Thymus (tissue), 11 donors: ENCODE measurements around the gene PSMG4. TPM values are rescaled to one million over a fixed set of nuclear protein-coding genes. Genes with fewer than 3 reads are reported as not detected.

Experiments used
- DNase-seq, 9 donors: peaks; one replicate each; pipeline ENCODE4 v3.0.0-alpha.2; 2013; ENCODE audit warnings: low spot score in 9 of 9, low read depth in 6 of 9, missing footprints in 1 of 9
- H3K27ac ChIP-seq, 2 donors: one replicate each; pipeline ENCODE4 v1.5.1; 2013; ENCODE audit warnings: control low read depth in 1 of 2, low read depth in 1 of 2, low read length in 1 of 2, mild to moderate bottlenecking in 1 of 2, moderate library complexity in 1 of 2
- H3K27me3 ChIP-seq, 2 donors: one replicate each; pipeline ENCODE4 v1.5.1; 2013; ENCODE audit warnings: low read length in 1 of 2; ENCODE audit not compliant: control insufficient read depth in 2 of 2, insufficient read depth in 1 of 2
- H3K36me3 ChIP-seq, 2 donors: one replicate each; pipeline ENCODE4 v1.5.1; 2013; ENCODE audit warnings: low read length in 1 of 2, mild to moderate bottlenecking in 1 of 2, moderate library complexity in 1 of 2; ENCODE audit not compliant: control insufficient read depth in 2 of 2, insufficient read depth in 2 of 2
- H3K4me1 ChIP-seq, 2 donors: one replicate each; pipeline ENCODE4 v1.5.1; 2013; ENCODE audit warnings: low read length in 2 of 2; ENCODE audit not compliant: control insufficient read depth in 2 of 2, insufficient read depth in 2 of 2
- H3K4me3 ChIP-seq, 2 donors: one replicate each; pipeline ENCODE4 v1.5.1; 2013; ENCODE audit warnings: low read length in 2 of 2, control low read depth in 1 of 2, mild to moderate bottlenecking in 1 of 2
- H3K9me3 ChIP-seq, 2 donors: one replicate each; pipeline ENCODE4 v1.5.1; 2013; ENCODE audit warnings: low read length in 1 of 2, mild to moderate bottlenecking in 1 of 2; ENCODE audit not compliant: control insufficient read depth in 2 of 2, insufficient read depth in 1 of 2
- WGBS: extraction: QIAGEN DNeasy Blood & Tissue Kit; methylation state at CpG from one replicate; pipeline ENCODE4 v1.1.7; 2013; 5-methylcytosine and 5-hydroxymethylcytosine counted together
- polyA plus RNA-seq: library from polyadenylated mRNA; stranded (reverse); fragments of 200-250 nt; gene quantifications from one replicate; pipeline ENCODE4 v1.2.3, GENCODE V29; 2013
- total RNA-seq: library from RNA; stranded (reverse); fragments of 120-200 nt; gene quantifications from one replicate; pipeline ENCODE4 v1.2.4, GENCODE V29; 2013
- donor health status: healthy.

Gene PSMG4
- total and polyA plus RNA-seq, 2 donors, result 24.9 to 27.1 TPM

DNA sequence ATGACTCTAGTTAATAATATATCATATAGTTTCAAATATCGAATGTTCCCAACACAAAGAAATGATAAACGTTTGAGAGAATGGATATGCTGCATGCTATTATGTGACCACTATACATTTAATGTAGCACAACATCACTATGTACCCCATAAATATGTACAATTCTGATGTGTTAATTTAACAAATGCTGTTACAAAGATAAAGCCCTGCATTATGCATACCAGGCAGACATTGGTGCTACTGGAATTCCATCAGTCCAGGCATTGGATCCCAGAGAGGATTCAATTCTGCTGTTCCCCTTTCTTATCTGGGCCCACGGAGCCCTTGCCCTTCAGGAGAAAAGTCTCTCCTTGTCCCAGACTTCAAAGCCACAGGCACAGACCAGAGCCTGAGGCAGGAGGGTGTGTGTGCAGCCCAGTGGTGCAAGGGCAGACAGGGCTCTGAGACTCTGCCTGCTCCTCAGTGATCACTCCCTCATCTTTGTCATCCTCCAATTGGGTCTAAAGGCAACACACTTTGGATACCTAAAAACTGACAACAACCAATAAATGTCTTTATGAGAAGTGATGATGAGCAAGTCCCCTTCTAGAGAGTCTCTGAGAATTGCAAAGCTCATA lies 45.2 kb downstream of the PSMG4 start:
- Histone ChIP-seq H3K27me3 (no peaks in the 10 kb centered on the region), H3K4me1 (no peaks in the 10 kb centered on the region), H3K4me3 (no peak overlapping the region), H3K9me3 (peaks cover 0 to 6% of the 10 kb centered on the region in 2 donors), H3K36me3 (no peaks in the 10 kb centered on the region), H3K27ac (no peak overlapping the region)
- 97% methylated on average over 3 of the region's 3 CpGs for WGBS
- DNase-seq, result no peak

DNA sequence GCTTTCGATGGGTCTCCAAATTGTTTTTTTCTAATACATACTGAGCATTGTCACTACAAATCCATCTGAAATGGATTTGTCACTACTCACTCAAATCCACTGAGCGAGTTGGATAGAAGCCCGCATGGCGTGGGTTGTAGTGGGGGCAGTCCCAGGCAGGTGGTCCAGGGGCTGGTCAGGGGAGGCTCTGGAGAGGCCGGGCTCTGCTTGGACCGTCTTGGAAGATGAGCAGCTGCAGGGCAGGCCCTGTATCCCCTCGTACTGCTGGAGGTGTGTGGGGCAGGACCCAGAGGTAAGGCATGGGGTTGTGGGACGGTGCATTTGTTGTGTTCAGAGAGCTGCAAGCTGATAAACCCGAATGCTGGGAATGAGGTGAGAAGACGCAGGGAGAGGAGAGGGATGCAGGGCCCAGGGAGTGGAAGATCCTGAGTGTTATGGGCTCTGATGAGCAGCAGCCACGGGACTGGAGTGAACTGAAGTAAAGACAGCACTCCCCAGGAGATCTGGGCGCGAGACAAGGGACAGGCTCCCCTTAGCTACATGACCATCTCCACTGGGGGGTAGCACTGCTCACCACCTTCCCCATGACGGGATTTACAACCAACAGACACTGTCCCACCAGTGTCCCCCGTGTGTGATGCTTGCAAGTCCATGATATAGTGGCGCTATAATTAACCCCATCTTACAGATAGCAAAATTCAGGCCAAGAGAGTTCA lies 45.9 kb downstream of the PSMG4 start:
- DNase-seq, result no peak
- H3K4me3 ChIP-seq, result no peak overlapping the region
- H3K27me3 ChIP-seq, result no peaks in the 10 kb centered on the region
- H3K9me3 ChIP-seq, result peaks cover 1 to 6% of the 10 kb centered on the region in 2 donors
- H3K36me3 ChIP-seq, result no peaks in the 10 kb centered on the region
- no peak overlapping the region for H3K27ac ChIP-seq
- WGBS, result 97% methylated on average over 16 of the region's 16 CpGs
- H3K4me1 ChIP-seq, result no peaks in the 10 kb centered on the region

DNA sequence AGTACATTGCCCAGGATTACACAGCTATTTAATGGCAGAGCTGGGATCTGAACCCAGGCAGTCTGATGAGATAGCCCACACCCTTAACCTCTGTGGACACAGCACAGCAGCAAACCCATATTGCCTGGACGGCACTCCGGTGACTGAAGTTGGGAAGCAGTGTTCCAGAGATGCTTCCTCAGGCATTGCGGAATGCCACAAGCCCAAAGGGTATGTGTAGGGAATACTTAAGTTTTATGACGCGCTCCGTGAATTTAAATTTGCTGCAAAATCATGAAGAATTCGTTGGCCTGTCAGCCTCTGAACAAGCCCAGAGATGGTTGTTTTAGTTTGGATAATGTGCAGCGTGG lies 46.4 kb downstream of the PSMG4 start:
- DNase-seq, result no peak
- WGBS, result 97% methylated on average over 8 of the region's 8 CpGs

DNA sequence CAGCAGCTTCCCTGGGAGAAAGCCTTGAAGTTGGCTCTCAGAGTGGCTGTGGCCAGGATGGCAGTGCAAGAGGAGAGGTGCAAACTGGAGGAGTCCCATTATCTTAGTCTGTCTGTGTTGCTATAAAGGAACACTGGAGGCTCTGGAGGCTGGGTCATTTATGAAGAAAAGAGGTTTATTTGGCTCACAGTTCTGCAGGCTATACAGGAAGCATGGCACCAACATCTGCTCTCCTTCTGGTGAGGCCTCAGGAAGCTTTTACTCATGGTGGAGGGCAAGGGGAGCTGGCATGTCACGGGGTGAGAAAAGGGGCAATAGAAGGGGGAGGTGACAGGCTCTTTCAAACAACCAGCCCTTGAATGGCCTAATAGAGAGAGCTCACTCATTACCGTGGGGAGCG lies 47.1 kb downstream of the PSMG4 start:
- H3K27ac ChIP-seq, result no peak overlapping the region
- H3K9me3 ChIP-seq, result peaks cover 1 to 6% of the 10 kb centered on the region in 2 donors
- H3K4me1 ChIP-seq, result no peaks in the 10 kb centered on the region
- no peak for DNase-seq
- H3K36me3 ChIP-seq, result no peaks in the 10 kb centered on the region
- H3K4me3 ChIP-seq, result no peak overlapping the region
- 82% methylated on average over 3 of the region's 3 CpGs for WGBS
- no peaks in the 10 kb centered on the region for H3K27me3 ChIP-seq

More for the DNA sequence above, 46.4 kb downstream of the PSMG4 start:
- peaks cover 1 to 6% of the 10 kb centered on the region in 2 donors for H3K9me3 ChIP-seq
- H3K4me3 ChIP-seq, result no peak overlapping the region
- no peaks in the 10 kb centered on the region for H3K4me1 ChIP-seq
- no peaks in the 10 kb centered on the region for H3K36me3 ChIP-seq
- no peak overlapping the region for H3K27ac ChIP-seq
- H3K27me3 ChIP-seq, result no peaks in the 10 kb centered on the region

DNA sequence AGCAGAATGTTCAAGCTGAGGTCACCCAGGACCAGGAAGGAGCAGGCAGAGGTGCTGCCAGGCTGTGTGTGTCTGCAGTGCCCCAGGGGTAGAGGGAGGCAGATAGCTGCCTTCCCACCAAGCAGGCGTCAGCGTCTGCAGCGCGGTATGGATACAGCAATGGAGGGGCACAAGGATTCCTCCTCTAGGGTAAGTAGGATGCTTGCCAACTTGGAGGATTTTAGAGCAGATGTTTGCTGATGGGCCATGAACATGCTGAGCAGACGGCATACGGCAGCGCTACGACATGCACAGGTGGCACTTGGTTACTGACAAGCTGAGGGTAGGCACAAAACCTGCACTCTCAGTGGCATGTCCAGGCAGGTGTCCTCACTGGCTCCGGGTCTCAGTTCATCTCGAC lies 48.1 kb downstream of the PSMG4 start:
- DNase-seq, result no peak
- Histone ChIP-seq H3K4me1 (no peaks in the 10 kb centered on the region), H3K4me3 (no peak overlapping the region), H3K9me3 (peaks cover 1 to 6% of the 10 kb centered on the region in 2 donors), H3K36me3 (no peaks in the 10 kb centered on the region), H3K27ac (no peak overlapping the region), H3K27me3 (no peaks in the 10 kb centered on the region)
- 92% methylated on average over 10 of the region's 10 CpGs for WGBS

DNA sequence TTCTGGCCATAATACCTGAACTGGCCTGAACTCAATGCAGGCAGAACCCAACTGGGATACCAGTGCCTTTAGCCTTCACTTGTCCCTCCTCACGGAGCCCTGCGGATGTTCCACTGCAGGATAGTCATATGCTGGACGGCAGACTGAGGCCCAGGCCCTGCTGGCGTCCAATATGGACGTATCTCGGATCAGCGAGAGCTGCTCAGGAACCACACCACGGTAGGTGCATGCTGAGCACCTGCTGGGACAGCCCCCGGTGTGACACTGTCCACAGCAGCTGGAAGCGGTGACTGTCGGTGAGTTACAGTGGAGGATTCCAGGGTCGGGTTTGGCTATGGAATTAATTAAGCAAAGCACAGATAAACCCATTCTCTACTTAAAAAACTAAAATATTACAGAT lies 48.7 kb downstream of the PSMG4 start:
- Histone ChIP-seq H3K4me1 (no peaks in the 10 kb centered on the region), H3K27ac (no peak overlapping the region), H3K27me3 (no peaks in the 10 kb centered on the region), H3K36me3 (no peaks in the 10 kb centered on the region), H3K9me3 (peaks cover 1 to 6% of the 10 kb centered on the region in 2 donors), H3K4me3 (no peak overlapping the region)
- 98% methylated on average over 12 of the region's 12 CpGs for WGBS
- DNase-seq, result no peak

DNA sequence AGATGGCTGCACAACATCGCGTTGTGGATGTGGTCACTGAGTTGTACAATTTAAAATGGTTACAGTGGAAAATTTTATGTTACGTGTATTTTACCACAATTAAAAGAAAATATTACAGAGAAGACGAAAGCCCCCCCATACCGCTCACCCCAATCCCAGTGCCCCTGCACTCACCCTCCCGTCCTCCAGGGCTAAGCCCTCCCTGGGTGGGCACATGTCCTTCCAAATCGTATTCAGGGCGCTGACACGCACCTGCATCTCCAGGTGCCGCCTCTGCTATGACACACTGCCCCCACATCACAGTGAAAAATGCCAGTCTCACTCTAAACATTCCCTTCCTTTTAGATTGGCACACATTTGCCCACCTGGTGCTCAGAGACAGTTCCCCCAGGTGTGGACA lies 49.4 kb downstream of the PSMG4 start:
- 93% methylated on average over 10 of the region's 10 CpGs for WGBS
- Histone ChIP-seq H3K9me3 (peaks cover 1 to 6% of the 10 kb centered on the region in 2 donors), H3K4me3 (no peak overlapping the region), H3K27me3 (no peaks in the 10 kb centered on the region), H3K27ac (no peak overlapping the region), H3K36me3 (no peaks in the 10 kb centered on the region), H3K4me1 (no peaks in the 10 kb centered on the region)
- no peak for DNase-seq

DNA sequence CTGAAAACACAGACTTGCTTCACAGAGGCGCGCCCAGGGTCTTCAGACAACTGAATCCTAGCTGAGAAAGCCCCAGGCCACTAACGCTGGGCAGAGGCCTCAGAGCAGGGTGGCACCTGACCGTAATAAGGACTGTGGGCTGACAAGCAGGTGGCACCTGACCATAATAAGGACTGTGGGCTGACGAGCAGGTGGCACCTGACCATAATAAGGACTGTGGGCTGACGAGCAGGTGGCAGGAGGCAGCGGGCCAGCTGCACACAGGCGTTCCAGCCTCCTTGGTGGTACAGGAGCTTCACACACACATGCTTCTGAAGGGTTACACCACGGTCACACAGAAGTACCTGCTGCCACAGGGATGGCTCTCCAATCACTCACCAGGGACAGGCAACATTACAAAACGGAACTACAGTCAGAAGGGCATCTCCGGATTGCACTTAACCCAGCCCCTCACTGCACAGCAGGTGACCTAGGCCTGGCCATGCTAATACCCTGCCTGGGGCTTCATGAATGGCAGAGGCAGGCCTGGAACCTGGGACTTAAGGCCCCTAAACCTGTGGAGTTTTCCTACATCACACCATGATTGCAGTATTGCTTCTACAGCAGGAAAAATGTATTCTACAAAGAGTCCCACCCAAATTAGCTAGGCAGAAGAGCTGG lies 50.8 kb downstream of the PSMG4 start:
- WGBS, result 63% methylated on average over 11 of the region's 11 CpGs
- H3K4me3 ChIP-seq, result no peak overlapping the region
- H3K36me3 ChIP-seq, result no peaks in the 10 kb centered on the region
- no peak overlapping the region for H3K27ac ChIP-seq
- DNase-seq, result no peak
- peaks cover 1 to 6% of the 10 kb centered on the region in 2 donors for H3K9me3 ChIP-seq
- no peaks in the 10 kb centered on the region for H3K4me1 ChIP-seq
- peaks cover 0 to 3% of the 10 kb centered on the region in 2 donors for H3K27me3 ChIP-seq

DNA sequence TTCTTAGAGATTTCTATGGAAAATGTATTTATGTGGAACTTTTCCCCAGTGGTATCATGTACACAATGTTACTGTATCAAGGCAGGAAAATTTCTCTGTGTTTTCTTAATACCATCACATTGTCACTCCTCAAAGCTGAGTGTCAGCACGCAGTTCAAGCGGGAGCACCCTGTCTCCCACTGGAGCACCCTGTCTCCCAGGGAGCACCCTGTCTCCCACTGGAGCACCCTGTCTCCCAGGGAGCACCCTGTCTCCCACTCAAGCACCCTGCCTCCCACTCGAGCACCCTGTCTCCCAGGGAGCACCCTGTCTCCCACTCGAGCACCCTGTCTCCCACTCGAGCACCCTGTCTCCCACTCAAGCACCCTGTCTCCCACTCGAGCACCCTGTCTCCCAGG lies 51.3 kb downstream of the PSMG4 start:
- peaks cover 0 to 3% of the 10 kb centered on the region in 2 donors for H3K27me3 ChIP-seq
- no peak overlapping the region for H3K27ac ChIP-seq
- H3K36me3 ChIP-seq, result no peaks in the 10 kb centered on the region
- H3K4me3 ChIP-seq, result no peak overlapping the region
- H3K4me1 ChIP-seq, result no peaks in the 10 kb centered on the region
- 97% methylated on average over 6 of the region's 6 CpGs for WGBS
- H3K9me3 ChIP-seq, result peaks cover 1 to 6% of the 10 kb centered on the region in 2 donors
- DNase-seq, result no peak
